Suppressor macrophage (primary cell): ENCODE measurements around the gene CYTL1.
"Not testable (repeated sequence)": the region's sequence is repeated elsewhere in the genome, so short reads cannot be mapped to it uniquely, and the experiment has no call there.

ENCODE experiments used
- DNase-seq, 4 experiments: peaks; one replicate each; pipeline ENCODE4 v3.0.0-alpha.2; 2020 to 2022
- total RNA-seq, 17 experiments: gene quantifications; one replicate each; lab custom pipeline; 2026; ENCODE audit warnings: mixed read lengths in 6 of 17, inconsistent platforms in 3 of 17; lab: John Stamatoyannopoulos, UW

CYTL1 gene, protein sequence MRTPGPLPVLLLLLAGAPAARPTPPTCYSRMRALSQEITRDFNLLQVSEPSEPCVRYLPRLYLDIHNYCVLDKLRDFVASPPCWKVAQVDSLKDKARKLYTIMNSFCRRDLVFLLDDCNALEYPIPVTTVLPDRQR
- total RNA-seq, result 1.5 to 8.0 (median 3.7) reads per million in 17 experiments

DNA sequence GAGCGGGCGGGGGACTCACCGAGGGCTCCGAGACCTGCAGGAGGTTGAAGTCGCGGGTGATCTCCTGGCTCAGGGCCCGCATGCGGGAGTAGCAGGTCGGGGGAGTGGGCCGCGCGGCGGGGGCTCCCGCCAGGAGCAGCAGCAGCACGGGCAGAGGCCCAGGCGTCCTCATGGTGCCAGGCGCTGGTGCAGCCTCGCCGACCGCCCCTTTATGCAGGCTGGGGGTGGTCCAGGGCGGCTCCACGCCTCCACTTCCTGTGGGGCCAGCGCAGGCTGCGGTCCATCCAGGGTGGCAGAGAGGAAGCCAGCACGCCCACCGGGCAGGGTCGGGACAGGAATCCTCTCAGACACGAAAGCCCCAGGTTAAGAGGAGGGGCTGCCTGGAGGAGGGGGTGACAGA is at the start of gene CYTL1:
TSS of gene CYTL1 (minus strand) at position 185 of the 400 bp plus-strand sequence. CDS start at position 172, 13 bp downstream.
- DNase-seq, result peak in 3 of 4 experiments; percentile 32 to 61 (median 50)

DNA sequence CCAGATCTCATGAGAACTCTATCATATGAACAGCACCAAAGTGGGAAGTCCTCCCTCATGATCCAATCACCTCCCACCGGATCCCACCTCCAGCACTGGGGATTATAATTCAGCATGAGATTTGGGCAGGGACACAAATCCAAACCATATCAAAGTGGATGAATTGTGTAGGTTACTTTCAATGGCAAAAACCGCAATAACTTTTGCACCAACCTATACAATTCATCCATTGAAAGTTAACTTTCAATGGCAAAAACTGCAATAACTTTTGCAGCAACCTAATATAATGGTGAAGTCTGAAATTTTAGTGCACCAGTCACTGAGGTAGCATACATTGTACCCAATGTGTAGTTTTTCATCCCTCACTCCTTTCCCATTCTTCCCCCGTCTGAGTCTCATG is 48.6 kb upstream of the CYTL1 start:
- no peak for DNase-seq

DNA sequence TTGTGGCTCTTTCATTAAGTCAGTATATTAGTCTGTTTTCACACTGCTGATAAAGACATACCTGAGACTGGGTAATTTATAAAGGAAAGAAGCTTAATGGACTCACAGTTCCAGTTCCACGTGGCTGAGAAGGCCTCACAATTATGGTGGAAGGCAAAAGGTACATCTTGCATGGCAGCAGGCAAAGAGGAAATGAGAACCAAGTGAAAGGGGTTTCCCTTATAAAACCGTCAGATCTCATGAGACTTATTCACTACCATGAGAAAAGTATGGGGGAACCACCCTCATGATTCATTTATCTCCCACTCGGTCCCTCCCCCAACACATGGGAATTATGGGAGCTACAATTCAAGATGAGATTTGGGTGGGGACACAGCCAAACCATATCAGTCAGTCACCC is 47.7 kb upstream of the CYTL1 start:
- DNase-seq, result not testable (repeated sequence)

- no peak for DNase-seq
These were observed 46.8 kb upstream of the CYTL1 start for GRCh38 chr4:5066101-5066500.

DNA sequence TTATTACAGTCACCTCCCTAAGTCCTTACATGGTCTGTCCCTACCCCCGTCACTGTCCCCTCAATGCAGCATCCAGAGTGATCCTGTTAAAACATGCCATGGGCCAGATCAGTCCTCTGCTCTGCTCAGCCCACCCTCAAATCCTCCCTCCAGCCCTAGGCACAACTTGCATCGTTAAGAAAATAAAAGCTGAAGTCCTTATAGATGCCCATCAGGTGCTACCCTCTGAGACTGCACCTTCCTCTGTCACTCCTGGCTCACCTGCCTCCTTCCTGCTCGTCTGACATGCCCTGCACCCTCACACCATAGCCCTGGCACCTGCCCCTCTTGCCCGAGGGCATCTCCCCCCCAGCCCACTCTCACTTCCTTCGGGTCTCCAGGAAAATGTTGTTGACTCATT is 36.2 kb upstream of the CYTL1 start:
- DNase-seq, result no peak

DNA sequence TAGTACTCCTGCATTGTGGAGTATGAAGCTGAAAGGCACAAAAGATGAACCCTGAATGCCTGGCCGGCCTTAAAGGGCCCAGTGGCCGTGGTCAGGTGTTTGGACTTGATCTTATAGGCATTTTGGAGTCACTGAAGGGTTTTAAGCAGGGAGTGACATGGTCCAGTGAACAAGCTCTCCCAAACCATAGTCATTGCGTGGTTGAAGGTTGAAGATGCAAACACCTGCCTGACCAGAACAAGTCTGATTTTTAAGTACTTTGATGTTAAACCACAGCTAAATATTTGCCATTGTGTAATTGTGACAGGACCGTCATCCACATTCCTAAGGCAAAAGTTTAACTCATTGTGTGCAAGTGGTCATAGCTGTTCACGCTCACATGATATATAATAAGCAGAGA is 35.3 kb upstream of the CYTL1 start:
- DNase-seq, result no peak

GRCh38 chr4:5052726-5053425 is 33.6 kb upstream of the CYTL1 start:
- DNase-seq, result no peak

DNA sequence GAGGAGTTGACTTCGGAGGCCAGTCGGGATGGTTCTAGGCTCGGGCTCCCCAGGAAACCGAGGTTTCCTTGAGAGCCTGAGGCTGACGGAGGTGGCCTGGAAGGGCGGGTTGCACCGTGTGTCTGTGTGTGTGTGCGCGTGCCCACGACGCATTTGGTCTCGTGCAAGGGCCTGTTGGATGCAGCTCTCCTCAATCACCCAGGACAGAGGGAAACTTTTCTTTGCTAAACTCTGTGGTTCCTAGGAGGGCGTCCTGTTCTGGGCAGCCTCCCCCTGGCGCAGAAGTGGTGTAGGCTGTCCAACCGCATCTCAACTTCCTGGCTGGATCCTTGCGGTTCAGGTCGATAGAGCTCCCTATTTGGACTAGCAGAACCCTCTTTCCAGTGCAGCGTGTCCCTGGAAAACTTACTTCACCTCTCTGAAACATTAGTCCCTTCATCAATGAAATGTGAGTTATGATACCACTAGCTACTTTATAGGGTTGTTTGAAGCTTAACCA is 33.0 kb upstream of the CYTL1 start:
- no peak for DNase-seq

- peak; percentile 67 to 84 (median 76) for DNase-seq
These were observed 32.3 kb upstream of the CYTL1 start, which contains the start of gene STK32B for GRCh38 chr4:5051278-5052203. Gene STK32B (plus strand): TSS chr4:5051480.

DNA sequence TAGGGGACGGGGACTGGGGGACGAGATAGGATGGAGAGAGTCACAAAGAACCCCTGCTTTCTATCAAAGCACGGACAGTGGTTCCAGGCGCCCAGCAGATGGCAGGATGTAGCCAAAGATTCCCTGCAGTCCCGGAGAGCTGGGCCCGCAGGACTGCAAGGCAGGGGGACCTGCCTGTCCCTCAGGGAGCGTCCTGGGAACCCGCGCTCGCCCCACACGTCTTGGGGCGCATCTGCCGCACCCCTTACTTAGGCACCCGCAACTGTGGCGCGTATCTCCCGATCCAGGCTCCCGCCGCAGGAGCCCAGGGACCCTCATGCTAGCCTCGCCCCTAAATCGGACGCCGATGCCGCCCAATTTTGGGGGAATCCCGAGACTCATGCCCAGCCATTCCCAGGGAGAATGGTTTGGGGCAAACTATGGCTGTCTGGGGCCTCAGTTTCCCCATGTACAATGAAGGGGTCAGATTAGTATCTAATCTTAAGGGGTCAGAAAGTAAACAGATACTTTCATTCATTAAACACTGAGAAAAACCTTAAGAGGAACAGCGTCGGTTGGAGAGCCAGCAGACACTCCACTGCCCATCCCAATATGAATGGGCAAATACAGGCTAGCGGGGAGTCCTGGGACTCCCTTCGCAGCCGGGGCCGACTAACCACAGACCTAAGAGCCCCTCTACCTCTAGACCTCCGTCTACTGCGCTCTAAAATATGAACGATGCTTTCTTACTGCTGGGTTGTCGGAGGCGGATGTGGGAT is 31.4 kb upstream of the CYTL1 start:
- DNase-seq, result peak; percentile 79 to 89 (median 86)

DNA sequence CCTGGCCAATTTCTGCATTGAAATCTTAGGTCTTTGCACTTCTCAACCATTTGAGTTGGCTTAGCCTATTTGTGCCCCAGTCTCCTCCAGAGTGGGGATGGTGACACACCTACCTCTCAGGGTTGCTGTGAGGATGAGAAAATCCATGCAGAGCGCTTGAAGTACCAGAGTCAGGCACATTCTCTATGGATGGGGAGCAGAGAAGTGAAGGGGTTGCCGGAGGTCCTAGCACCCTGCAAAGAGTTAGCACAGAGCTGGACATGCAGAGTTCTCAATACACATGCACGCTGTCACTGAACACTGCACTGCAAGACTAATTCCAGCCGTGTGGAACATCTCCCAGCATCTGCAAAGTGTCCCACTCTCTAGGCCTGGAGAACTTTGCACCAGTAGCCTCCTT is 29.5 kb upstream of the CYTL1 start:
- DNase-seq, result no peak

- DNase-seq, result peak; percentile 76 to 90 (median 82)
These were observed 25.8 kb upstream of the CYTL1 start for GRCh38 chr4:5045097-5045496.

- DNase-seq, result no peak
These were observed 25.1 kb upstream of the CYTL1 start for GRCh38 chr4:5044341-5044740.

DNA sequence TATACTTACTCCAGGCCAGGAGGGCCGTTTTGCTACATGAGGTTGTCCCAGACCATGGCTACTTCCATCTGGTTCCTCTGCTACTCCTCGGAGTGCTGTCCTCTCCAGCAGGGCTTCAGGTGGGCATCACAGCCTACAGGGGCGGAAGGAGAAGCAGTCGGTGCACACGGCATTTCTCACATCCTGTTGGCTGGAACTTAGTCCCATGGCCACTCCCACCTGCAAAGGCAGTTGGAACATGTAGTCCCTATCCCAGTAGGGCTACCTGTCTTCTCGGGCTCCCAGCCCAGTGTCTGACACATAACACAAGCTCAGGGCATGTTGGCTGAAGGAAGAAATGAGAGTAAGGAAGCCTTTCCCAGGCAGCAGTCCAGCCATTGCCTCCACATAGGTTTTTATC is 24.3 kb upstream of the CYTL1 start:
- no peak for DNase-seq

DNA sequence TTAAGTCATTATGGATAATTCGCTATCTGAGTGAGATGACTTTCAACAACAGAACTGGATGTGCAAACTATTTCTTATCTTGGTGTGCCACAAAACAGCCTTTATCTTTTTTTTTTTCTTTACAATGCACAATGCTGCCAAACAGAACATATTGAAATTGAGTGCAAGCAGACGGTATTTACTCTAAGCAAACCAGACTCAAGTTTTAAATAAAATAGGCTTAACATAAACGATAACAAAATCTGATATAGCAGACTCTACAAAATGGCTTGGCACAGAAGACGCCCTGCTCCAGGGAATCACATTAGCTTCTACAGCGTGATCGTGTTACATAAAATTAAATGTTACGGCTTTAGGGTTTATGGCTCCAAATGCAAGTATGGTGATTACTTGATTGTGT is 22.4 kb upstream of the CYTL1 start:
- DNase-seq, result no peak

DNA sequence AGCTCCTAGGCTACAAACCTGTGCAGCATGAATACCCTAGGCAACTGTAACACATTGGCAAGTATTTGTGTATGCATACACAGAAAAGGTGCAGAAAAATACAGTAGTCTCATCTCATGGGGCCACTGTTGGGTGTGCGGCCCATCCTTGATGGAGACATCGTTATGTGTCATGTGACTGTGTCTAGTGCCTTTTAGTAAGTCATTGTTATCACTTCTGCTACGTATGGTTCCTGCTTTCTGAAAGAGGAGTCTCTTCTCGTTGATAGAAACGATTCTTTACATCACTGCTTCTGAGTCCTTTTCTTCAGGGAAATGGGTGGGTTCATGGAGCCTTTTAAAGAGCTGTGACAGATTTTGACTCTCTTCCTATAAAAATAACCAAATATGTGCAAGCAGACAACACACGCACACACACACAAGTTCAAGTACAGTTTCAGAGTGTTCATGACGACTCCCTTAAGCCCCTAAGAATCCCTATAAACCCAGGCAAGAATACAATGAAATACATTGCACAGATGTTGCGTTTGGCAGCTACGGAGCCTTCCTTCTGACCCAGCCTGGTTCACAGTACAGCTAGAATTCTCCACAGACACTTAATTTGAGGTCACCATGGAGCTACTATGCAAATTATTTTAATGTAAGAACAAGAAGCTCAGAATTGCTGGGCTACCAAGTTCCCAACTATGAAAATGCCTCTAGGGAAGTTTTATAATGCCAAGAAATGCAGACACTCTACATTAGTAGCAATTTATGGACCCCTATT is 21.8 kb upstream of the CYTL1 start:
- DNase-seq, result peak; percentile 18 to 52 (median 32)

GRCh38 chr4:5039800-5040199 is 20.5 kb upstream of the CYTL1 start:
- DNase-seq, result no peak

DNA sequence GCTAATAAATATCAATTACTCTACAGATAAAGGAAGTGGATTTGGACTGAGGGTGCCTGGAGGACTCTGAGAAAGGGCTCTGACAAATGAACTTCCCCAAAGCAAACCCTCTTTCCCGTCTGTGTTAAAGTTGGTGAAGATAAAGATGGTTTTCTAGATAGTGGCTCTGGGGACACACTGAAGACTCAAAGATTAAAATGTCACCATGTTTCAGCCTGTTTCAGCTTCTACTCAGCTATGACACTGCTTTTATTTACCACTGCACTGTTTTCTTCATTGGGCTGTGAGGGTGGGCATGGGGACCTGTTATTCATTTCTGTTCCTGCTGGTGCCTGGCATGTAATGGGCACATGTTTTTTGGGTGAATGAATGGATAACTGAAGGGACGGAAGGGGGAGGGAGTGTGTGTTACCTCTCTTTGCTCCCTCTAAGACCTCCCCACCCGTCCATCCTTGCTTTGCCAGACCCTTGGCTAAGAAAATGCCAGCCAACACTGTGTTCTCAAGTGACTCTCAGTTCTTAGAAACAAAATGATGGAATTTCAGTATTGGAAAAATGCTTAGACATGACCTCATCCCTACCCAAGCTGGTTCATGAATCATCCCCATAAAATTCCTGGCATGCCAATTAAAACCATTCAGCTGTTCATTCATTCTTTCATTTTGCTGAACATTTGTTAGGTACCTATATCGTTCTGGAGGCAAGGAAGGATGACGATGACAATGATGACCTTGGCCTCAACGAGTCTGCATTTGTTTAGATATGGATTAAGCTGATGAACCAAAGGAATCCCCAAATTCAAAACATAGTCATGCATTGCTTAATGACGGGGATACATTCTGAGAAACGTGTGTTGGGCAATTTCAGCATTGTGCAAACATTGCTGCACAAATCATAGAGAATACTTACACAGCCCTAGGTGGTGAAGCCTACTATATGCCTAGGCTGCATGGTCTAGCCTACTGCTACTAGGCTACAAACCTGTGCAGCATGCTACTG is 18.6 kb upstream of the CYTL1 start:
- DNase-seq, result peak; percentile 69 to 82 (median 74)

DNA sequence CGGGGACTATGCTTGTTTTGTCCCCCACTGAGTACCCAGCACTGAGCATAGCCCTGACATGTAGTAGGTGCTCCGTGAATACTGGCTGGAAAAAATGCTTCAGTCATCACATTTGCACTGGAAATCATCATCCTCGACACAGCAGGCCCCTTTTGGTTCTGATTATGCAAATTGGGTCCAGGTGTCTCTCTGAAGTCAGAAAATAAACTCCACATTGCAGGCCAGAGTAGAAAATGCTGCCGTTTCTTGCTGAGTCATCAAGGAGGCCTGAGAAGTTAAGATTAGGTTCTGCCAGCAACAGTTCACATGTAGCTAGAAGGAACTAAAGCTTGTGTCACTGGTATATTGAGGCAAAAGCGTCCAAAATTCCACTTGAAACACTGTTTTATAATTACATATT is 17.0 kb upstream of the CYTL1 start:
- no peak for DNase-seq

- peak in 1 of 4 experiments; percentile 13 for DNase-seq
These were observed 14.9 kb upstream of the CYTL1 start for GRCh38 chr4:5034206-5034605.
